Dendritic cell treated with granulocyte-macrophage colony-stimulating factor and Interleukin-4, amounts not matched to agents 40 ng/mL and 50 ng/mL, for 4 days (primary cell): ENCODE results near the gene SP8.

Experiments
- H3K27ac Mint-ChIP-seq: one replicate; pipeline ENCODE4 v1.8.0; 2022; ENCODE audit warnings: mild to moderate bottlenecking, mixed read lengths
- H3K27me3 Mint-ChIP-seq: one replicate; pipeline ENCODE4 v1.8.0; 2022; ENCODE audit warnings: mild to moderate bottlenecking, mixed read lengths
- H3K36me3 Mint-ChIP-seq: one replicate; pipeline ENCODE4 v1.8.0; 2022; ENCODE audit warnings: low read depth, mixed read lengths
- H3K4me1 Mint-ChIP-seq: one replicate; pipeline ENCODE4 v1.8.0; 2022; ENCODE audit warnings: low read depth, mixed read lengths
- H3K4me3 Mint-ChIP-seq: one replicate; pipeline ENCODE4 v1.8.0; 2022; ENCODE audit warnings: mild to moderate bottlenecking, moderate library complexity, mixed read lengths
- H3K9me3 Mint-ChIP-seq: one replicate; pipeline ENCODE4 v1.8.0; 2022; ENCODE audit warnings: mixed read lengths
- intact Hi-C: fragments of 100-400 bp; cut with micrococcal nuclease; formaldehyde crosslinking; loops from one replicate; pipeline ENCODE4 v1.15.0; 2022

Gene SP8

DNA sequence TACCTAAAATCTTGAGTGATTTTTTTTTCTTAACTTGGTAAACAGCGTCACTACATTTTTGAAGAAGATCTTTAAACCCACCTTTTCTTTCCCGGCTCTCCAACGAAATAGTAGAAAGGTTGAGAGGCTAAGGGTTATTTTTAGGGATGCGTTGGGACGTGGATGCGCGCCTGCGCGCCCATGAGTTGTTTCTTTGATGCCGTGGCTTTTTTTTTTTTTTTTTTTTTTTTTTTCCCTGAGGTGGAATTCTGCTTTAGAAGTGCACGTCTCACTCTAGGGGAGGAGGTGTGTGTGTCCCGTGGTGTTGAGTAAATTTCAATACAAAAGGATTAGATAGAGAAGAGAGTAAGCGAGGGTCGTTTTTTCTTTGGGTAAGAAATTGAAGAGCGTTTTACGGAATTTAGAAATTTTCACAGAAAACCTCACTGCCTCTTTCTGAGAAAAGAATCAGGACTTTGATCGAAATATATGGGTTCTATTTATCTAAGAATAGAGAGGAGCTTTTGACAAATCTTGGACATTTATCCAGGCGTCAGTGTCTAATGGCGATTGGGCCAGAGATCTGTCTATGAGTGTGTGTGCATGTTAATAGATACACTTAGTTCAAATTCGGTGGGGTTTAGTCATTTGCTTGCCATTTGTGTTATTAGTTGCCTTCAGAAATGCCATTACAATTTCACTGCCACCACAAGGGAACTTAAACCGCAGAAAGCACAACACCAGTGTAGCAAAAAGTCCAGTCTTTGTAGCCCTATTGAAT is 1.2 kb upstream of the SP8 start:
- intact Hi-C loops: no loop called here
- Mint-ChIP-seq H3K36me3 (no peaks in the 10 kb centered on the region), H3K27ac (no peak overlapping the region), H3K27me3 (peaks cover 91% of the 10 kb centered on the region), H3K4me3 (no peak overlapping the region), H3K9me3 (no peaks in the 10 kb centered on the region), H3K4me1 (peaks cover 44% of the 10 kb centered on the region)

DNA sequence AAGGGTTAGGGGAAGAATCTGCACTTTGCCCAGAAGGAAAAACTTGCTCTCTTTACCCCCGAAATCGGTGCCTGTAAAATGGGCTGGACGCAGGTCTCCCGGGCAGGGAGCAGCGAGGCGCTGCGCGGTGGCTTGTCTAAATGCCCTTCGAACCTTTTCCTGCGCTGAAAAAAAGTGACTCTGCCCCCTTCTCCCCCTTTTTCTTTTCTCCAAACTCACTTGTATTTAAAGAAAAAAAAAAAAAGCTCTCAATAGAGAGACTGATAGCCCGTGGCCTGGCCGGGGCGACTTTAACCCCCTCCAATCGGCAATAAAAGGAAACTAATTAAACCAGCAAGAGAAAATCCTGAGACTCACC is 286 bp downstream of the SP8 start:
- no peaks in the 10 kb centered on the region for H3K36me3 Mint-ChIP-seq
- H3K4me3 Mint-ChIP-seq: peak overlapping the region; percentile 73
- peaks cover 44% of the 10 kb centered on the region for H3K4me1 Mint-ChIP-seq
- intact Hi-C loops: no loop called here
- no peaks in the 10 kb centered on the region for H3K9me3 Mint-ChIP-seq
- H3K27me3 Mint-ChIP-seq: peaks cover 86% of the 10 kb centered on the region
- H3K27ac Mint-ChIP-seq: no peak overlapping the region

DNA sequence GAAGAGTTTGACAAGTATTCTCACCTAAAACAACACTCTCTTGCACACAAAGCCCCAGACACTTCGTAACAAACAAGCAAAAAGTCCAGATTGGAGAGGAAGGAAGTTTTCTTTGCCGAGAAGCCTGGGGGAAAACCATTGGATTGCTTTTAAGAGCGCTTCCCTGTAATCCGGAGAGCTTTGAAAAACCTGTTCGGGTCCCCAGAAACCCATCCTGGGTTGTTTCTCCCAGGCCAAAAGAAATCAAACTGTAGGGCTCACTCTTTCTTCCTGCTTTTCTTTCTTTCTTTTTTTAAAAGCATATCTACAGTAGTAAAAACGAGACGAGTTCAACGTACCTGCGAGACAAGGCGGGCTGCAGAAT is 655 bp downstream of the SP8 start:
- H3K9me3 Mint-ChIP-seq: no peaks in the 10 kb centered on the region
- intact Hi-C loops: no loop called here
- H3K4me3 Mint-ChIP-seq: peak overlapping the region; percentile 73

DNA sequence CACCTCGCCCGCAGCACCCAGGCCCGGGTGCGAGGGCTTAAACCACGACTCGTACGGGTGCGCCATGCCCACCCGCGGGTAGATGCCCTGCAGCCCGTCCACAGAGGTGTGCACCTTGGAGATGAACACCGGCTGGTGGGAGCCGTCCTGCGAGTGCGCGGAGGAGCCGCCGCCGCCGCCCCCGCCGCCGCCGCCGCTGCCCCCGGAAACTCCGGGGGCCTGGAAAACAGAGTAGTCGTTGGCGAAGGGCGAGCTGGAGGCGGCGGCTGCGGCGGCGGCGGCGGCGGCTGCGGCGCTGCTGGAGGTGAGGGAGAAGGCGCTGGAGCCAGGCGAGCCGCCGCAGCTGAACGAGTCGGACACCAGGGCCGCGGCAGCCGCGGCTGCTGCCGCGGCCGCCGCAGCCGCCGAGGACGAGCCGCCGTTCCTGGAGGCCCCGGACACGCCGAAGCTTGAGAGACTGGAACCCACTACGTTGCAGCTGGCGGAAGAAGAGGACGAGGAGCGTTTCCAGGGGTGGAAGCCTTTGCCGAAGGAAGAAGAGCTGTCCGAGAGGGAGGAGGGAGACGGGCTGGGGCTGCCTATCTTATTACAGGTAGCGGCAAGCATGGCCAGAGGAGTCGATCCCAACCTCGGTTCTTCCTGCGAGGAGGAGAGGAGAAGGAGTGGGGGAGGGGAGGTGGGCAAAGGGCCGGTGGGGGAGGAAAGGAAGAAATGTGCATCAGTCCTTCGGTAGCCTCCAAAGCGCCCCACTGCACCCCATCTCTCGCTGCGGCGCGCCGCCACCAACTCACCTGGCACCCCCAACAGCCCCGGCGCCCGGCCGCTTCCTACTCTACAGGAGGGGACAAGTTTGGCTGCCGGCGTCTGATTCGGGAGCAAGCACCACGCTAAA is 1.3 kb downstream of the SP8 start:
- Mint-ChIP-seq H3K4me1 (peaks cover 36% of the 10 kb centered on the region), H3K4me3 (peak overlapping the region; percentile 73), H3K36me3 (no peaks in the 10 kb centered on the region), H3K27me3 (peaks cover 84% of the 10 kb centered on the region), H3K9me3 (no peaks in the 10 kb centered on the region), H3K27ac (no peak overlapping the region)
- intact Hi-C loops: no loop called here

More for the DNA sequence above, 655 bp downstream of the SP8 start:
- no peak overlapping the region for H3K27ac Mint-ChIP-seq
- peaks cover 40% of the 10 kb centered on the region for H3K4me1 Mint-ChIP-seq
- H3K27me3 Mint-ChIP-seq: peaks cover 83% of the 10 kb centered on the region
- H3K36me3 Mint-ChIP-seq: no peaks in the 10 kb centered on the region

DNA sequence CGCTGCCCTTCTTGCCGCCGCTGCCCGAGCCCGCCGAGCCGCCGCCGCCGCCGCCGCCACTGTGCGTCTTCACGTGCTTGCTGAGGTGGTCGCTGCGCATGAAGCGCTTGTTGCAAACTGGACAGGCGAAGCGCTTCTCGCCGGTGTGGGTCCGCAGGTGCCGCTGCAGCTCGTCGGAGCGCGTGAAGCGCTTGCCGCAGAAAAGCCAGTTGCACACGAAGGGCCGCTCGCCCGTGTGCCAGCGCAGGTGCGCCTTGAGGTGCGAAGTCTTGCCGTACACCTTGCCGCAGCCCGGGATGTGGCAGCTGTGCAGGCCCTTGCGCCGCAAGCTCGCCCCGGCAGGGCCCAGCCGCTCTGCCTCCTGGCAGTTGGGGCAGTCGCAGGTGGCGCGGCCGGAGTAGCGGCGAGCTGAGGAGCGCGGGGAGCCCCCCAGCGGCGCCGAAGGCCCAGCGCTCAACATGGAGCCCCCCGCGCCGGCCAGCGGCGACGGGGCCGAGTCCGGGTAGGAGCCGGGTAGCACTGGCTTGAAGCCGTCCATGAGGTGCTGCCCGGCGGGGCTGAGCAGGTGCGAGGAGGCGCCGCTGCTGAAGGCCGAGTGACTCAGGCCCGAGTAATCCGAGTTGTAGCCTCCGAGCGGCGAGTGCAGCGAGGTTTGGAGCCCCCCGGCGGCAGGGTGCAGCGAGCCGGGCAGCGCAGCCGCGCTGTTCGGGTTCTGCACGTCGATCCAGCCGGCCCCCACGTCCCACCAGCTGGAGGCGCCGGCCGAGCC is 2.1 kb downstream of the SP8 start:
- peaks cover 84% of the 10 kb centered on the region for H3K27me3 Mint-ChIP-seq
- H3K4me3 Mint-ChIP-seq: peak overlapping the region; percentile 77
- no peaks in the 10 kb centered on the region for H3K36me3 Mint-ChIP-seq

DNA sequence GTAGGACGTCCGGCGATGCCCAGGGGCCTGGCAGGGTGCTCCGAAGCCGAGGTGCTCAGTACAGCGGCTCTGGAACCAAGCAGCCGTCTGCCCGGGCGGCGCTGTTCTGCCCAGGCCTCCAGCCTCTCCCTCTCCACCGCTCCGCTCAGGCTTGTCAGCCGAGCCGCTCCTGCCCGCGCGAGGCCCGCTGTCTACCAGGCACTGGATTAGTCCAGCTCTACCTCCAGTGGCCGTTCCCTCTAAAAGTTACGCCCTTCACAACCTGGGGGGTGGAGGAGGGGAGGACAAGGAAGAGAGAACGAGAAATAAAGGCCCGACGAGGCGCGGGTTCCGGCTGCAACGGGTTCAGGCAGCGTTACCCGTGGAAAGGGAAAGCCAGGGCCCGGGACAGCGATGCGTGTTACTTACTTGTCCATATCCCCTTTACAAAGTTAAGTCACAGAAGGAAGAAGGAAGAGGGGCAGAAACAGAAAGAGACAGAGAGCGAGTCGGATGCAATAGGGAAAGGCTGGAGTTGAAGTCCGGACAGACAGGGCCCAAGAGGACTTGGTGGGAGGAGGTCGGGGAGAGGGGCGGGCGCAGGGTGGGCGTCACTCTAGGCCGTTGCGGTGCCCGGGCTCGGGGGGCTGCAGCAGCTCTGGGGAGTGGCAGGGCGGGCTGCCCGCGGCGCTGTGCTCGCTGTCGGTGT is 2.8 kb downstream of the SP8 start:
- intact Hi-C loops: no loop called here
- no peak overlapping the region for H3K27ac Mint-ChIP-seq
- H3K27me3 Mint-ChIP-seq: peaks cover 89% of the 10 kb centered on the region
- peaks cover 36% of the 10 kb centered on the region for H3K4me1 Mint-ChIP-seq
- no peaks in the 10 kb centered on the region for H3K36me3 Mint-ChIP-seq
- peak overlapping the region; percentile 77 for H3K4me3 Mint-ChIP-seq
- H3K9me3 Mint-ChIP-seq: no peaks in the 10 kb centered on the region

More for the DNA sequence above, 2.1 kb downstream of the SP8 start:
- no peaks in the 10 kb centered on the region for H3K9me3 Mint-ChIP-seq
- intact Hi-C loops: no loop called here
- H3K27ac Mint-ChIP-seq: no peak overlapping the region
- H3K4me1 Mint-ChIP-seq: peaks cover 36% of the 10 kb centered on the region

DNA sequence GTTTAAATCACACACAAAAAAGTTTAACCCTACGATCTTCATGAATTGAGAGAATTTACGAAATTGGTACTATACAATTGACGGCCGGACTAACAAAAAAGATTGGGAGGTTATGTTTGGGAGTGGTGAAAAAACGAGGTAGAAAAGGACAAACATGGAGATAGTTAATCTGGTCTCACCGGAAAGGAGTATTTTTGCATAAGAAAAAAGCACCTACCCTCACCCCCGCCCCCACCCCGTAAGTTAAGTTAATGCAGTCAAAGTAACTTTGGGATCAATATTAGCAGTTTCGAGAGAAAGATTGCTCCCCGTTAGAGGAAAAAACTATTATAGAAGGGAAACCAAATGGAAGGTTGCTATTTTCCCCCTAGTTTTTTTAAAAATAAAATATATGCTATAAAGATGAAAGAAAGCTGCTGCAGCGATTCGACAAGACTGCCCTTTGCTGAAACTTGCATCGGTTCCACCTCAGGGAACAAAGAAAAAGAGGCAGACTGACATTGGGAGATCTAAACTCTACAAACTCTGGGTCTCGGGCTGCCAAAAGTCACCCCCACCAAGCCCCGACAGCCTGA is 3.5 kb downstream of the SP8 start:
- no peaks in the 10 kb centered on the region for H3K36me3 Mint-ChIP-seq
- peaks cover 36% of the 10 kb centered on the region for H3K4me1 Mint-ChIP-seq
- intact Hi-C loops: no loop called here
- H3K27me3 Mint-ChIP-seq: peaks cover 89% of the 10 kb centered on the region
- peak overlapping the region; percentile 77 for H3K4me3 Mint-ChIP-seq
- H3K9me3 Mint-ChIP-seq: no peaks in the 10 kb centered on the region
- H3K27ac Mint-ChIP-seq: no peak overlapping the region

DNA sequence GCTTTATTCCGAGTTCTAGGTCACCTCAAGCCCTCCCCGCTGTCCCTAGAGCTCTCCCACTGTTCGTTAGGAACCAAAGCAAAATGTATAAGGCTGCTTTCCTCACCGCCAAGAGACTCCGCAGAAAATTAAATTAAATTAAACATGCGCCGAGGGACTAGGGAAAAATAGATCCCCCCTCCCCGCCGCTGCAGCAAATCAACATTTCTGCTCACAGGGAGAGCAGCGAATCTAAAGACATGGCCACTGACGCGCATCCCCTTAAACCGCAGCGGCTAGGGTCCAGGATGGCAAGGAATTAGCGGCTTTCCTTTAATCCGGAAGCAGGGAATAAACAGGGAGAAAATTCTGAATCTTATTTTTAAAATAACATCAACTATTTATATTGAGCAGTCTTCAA is 7.6 kb downstream of the SP8 start:
- intact Hi-C loops: loop anchor here (2.0 to 5.0 kb wide), 3 partner anchors 474 to 1223 kb away; no protein-coding TSS in a partner anchor
- Mint-ChIP-seq H3K4me3 (no peak overlapping the region), H3K36me3 (no peaks in the 10 kb centered on the region), H3K27ac (no peak overlapping the region), H3K9me3 (no peaks in the 10 kb centered on the region), H3K27me3 (peaks cover 82% of the 10 kb centered on the region), H3K4me1 (peaks cover 15% of the 10 kb centered on the region)

DNA sequence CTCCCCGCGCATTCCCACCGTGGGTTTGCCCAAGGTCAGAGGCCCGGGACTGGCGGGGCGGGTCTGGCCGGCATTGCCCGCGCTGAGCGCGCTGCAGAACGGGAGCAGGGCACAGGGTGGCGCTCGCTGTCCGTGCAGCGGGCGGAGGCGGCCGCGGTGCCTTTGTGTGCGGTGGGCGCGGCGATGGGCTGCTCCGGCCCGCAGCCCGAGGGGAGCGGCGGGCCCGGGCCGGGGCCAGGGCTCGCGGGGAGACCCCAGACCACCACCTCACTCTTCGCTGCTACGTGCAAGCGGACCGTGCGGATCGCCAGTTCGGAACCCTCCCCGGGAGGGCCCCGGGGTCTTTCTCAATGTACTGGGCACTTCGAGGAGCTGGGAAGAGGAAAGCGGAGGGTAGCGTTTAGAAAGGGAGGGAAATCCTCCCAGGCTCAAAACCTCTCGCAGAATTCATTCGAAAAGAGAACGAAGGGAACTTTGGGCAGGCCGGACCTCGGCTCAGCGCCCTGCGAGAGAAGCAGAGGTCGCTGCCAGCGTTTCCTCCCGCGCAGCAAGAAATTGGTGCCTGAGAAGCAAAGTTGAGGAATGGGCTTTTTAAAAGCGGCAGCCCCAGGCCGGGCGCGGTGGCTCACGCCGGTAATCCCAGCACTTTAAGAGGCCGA is 8.5 kb downstream of the SP8 start:
- H3K27ac Mint-ChIP-seq: no peak overlapping the region

DNA sequence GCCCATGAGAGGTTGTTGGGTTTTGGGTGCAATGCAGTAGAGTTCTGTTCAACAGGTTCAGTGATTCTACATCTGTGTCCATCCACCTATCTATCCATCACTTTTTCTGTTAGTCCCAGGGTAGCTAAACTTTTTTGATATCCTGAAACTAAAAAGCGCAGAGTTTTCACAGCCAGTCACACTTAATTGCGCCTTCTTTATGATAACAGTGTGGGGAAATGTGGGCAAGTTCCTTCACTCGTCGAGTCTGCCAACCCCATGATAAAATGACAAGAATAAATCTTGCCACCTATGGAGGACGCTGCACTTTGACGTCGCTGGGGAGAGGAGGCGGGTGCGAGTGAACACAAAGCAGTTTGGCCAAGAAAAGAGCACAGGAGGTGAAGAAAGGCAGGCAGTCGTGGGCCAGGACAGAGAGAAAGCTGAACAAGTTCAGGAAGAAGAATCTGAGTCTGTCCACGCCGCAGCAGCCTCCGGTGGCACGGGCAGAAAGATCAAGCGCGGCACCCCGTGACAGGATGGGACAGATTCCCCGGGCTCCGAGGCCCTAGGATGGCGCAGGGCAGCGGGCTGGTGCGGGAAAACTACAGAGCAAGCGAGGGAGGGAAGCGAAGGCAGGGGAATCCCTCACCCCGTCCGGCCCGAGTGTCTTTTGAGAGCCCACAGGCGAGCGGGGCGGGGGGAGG is 9.2 kb downstream of the SP8 start:
- no peaks in the 10 kb centered on the region for H3K9me3 Mint-ChIP-seq
- peaks cover 7% of the 10 kb centered on the region for H3K4me1 Mint-ChIP-seq
- H3K27me3 Mint-ChIP-seq: peaks cover 74% of the 10 kb centered on the region
- intact Hi-C loops: loop anchor here (2.0 to 5.0 kb wide), 3 partner anchors 475 to 1225 kb away; no protein-coding TSS in a partner anchor
- no peaks in the 10 kb centered on the region for H3K36me3 Mint-ChIP-seq
- H3K4me3 Mint-ChIP-seq: peak overlapping the region; percentile 61
- H3K27ac Mint-ChIP-seq: no peak overlapping the region

More for the DNA sequence above, 8.5 kb downstream of the SP8 start:
- H3K4me3 Mint-ChIP-seq: peak overlapping the region; percentile 61
- peaks cover 76% of the 10 kb centered on the region for H3K27me3 Mint-ChIP-seq
- intact Hi-C loops: loop anchor here (2.0 to 5.0 kb wide), 3 partner anchors 475 to 1224 kb away; no protein-coding TSS in a partner anchor
- H3K4me1 Mint-ChIP-seq: peaks cover 7% of the 10 kb centered on the region
- H3K9me3 Mint-ChIP-seq: no peaks in the 10 kb centered on the region
- no peaks in the 10 kb centered on the region for H3K36me3 Mint-ChIP-seq

DNA sequence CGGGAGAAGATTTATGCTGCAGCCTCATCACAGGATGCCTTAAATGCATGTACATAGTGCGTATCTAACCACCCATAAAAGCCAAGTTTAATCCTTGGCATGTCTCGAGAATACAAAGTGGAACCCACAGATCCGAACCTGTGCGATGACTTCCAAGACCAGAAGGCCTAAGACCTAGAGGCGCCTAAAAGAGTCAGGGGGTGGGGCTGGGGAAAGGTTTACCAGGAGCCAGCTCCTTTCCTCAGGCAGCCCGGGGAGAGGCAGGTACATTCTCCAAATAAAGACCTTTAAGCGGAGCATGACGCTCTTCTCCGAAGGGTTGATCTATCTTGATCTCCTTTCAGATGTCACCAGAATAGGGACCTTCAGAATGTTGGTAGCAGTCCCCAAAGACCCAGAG is 9.7 kb downstream of the SP8 start:
- intact Hi-C loops: loop anchor here (5.0 kb wide), 2 partner anchors 730 to 1225 kb away; no protein-coding TSS in a partner anchor
- no peaks in the 10 kb centered on the region for H3K36me3 Mint-ChIP-seq
- peaks cover 77% of the 10 kb centered on the region for H3K27me3 Mint-ChIP-seq
- no peaks in the 10 kb centered on the region for H3K9me3 Mint-ChIP-seq
- no peak overlapping the region for H3K27ac Mint-ChIP-seq
- H3K4me3 Mint-ChIP-seq: no peak overlapping the region
- H3K4me1 Mint-ChIP-seq: peaks cover 7% of the 10 kb centered on the region

DNA sequence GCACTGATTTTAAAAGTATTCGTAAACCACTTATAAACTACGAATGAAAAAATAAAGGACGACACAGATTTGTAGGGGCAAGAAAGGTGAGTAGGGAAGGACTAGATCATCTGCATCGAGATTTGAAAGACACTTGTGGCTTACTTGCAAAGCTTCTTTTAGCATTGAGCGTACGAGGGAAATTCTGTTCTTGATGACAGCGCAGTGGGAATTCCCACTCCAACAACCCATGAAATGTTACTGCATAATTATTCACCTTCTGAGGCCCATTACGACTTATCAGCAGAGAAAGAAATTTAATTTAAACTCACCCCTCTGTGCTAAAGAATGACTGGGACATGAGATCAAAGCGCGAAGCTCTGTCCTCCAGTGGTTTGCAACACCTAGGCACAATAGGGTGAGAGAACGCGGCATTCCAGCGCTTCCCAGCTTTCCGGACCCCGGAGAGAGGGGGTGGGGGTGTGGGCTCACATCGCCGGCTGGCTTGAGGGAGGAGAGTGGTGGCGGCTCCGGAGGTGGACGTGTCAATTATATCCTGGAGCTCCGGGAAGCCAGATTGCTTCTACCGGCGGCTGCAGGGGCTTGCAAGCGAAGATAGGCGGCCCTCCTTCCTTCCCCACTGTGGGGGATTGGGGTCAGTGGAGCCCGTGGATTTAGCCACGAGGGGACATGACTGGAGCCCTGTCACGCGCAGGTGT is 10.3 kb downstream of the SP8 start:
- H3K36me3 Mint-ChIP-seq: no peaks in the 10 kb centered on the region
- intact Hi-C loops: loop anchor here (5.0 kb wide), 2 partner anchors 731 to 1226 kb away; no protein-coding TSS in a partner anchor
- no peak overlapping the region for H3K4me3 Mint-ChIP-seq
- H3K4me1 Mint-ChIP-seq: peaks cover 7% of the 10 kb centered on the region
- peaks cover 71% of the 10 kb centered on the region for H3K27me3 Mint-ChIP-seq
- no peaks in the 10 kb centered on the region for H3K9me3 Mint-ChIP-seq
- no peak overlapping the region for H3K27ac Mint-ChIP-seq
